Activated CD4-positive, alpha-beta T cell treated with anti-CD3 and anti-CD28 coated beads, Interleukin-2, Interleukin-6, amounts not matched to agents 100 ng/mL and 50 ng/mL, durations not matched to agents 16 hours and 8 hours (primary cell): ENCODE results near the gene ATP9A.
"Not testable (repeated sequence)": the region's sequence is repeated elsewhere in the genome, so short reads cannot be mapped to it uniquely, and the experiment has no call there.

Source experiments
- DNase-seq: peaks from one replicate; pipeline ENCODE4 v3.0.0-alpha.2; 2020

Gene ATP9A

DNA sequence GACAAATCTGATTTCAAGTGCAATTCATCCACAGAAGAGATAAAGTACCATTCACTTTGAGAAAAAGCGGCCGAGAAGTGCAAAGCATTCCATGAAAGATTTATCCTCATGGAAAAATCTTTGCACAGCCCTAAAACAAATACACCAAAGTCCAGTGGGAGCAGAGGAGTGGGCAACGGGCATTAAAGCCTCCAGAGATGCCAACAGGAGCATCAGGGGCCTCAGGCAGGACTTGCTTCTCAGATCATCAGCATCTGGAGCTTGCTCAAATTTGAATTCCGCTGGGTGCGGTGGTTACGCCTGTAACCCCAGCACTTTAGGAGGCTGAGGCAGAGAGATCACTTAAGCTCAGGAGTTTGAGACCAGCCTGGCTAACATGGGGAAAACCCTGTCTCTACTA is 115.0 kb downstream of the ATP9A start:
- no peak for DNase-seq

DNA sequence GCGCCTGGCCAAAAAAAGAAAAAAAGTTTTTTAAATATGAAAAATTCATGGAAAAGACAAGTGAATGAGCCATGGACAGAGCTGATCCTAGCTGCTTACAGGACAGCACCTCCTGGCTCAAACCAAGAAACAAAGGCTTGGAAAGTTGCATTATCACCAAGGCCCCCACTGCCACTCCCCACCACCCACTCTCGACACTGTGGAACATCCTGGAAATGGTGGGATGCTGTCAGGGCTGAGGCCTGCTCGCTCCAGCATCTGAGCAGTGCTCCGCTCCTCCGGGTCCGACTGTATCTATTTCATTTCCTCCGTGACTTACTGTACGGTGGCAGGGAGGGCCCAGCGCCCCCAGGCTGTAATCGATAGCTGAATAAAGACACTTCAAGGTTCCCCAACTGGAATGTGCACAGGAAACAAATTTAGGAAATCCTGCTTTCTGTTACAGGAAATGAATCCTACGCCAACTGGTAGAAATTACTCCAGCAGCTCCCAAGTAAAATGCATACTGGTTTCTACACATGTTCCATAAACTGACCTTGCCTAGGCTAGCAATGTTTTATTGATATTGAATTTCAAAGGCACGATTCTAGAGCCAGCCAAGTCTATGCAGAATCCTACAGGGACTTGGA is 116.2 kb downstream of the ATP9A start:
- DNase-seq = no peak

DNA sequence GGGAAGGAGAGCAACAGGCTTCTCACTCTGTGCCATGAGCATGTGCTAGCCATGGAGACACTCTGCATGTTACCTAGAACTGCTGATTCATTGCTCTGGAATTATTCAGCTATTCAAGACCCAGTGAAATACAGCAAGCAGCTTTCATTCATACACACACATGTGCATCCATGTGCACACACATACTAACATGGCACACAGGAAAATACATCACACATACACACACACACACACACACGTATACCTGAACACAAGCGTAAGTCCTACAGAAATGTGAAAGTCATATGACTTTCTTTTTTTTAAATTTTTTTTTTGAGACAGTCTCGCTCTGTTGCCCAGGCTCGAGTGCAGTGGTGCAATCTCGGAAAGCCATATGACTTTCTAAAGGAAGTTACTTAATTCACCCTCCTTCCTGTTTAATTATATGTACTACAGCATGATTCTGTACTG is 117.5 kb downstream of the ATP9A start:
- DNase-seq = no peak

DNA sequence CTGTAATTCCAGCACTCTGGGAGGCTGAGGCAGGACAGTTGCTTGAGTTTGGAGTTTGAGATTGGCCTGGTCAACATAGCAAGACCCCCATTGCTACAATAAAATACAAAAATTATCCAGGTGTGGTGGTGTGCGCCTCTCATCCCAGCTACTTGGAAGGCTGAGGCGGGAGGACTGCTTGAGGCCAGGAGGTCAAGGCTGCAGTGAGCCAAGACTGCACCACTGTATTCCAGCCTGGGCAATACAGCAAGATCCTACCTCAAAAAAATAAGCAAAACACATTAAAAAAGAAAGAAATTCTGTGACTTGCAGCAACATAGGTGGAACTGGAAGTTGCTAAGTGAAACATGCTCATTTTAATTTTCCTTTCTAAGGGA is 119.6 kb downstream of the ATP9A start:
- no peak for DNase-seq

DNA sequence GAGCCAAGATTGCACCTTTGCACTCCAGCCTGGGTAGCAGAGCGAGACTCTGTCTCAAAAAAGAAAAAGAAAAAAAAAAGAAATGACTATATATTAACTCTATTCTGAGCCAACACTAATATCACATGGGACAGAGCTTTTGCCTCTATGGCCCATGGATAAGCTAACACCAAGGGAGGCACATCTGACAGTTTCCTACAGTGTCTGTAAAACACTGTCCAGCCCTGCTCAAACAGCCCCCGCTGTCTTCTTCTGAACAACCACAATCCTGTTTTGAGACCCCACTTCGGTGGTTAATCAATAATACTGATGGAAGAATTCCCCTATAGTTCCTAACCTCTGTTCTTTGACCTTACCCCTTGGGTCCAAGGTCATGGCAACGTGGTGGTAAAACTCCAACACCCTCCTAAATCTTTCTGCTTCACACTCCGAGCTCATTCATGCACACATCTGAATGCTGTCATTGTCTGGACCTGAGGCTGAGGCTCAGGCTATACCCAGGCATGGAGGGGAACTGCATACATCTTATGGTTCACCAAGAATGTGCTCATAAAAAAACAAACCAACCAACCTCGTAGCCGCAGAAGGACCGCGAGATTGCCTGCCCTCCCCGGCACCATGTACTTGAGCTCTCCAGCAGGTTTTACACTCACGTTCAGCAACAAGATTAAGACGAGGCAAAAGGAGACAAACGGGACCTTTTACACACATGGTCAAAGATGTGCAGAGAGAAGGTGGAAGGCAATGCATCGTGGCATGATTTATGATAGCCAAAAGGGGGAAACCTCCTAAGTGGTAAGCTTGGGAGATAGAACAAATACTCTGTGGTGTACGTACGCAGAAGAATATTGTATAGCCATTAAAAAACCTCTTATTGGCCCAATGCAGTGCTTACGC is 120.3 kb downstream of the ATP9A start:
- no peak for DNase-seq

DNA sequence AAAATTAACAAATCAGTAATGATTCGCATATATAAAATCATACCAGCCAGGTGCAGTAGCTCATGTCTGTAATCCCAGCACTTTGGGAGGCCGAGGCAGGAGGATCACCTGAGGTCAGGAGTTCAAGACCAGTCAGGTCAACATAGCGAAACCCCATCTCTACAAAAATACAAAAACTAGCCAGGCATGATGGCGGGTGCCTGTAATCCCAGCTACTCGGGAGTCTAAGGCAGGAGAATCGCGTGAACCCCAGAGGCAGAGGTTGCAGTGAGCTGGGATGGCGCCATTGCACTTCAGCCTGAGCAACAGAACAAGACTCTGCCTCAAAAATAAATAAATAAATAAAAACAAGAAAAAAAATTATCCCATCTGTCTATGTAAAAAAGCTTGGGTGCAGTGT is 124.4 kb downstream of the ATP9A start:
- not testable (repeated sequence) for DNase-seq

DNA sequence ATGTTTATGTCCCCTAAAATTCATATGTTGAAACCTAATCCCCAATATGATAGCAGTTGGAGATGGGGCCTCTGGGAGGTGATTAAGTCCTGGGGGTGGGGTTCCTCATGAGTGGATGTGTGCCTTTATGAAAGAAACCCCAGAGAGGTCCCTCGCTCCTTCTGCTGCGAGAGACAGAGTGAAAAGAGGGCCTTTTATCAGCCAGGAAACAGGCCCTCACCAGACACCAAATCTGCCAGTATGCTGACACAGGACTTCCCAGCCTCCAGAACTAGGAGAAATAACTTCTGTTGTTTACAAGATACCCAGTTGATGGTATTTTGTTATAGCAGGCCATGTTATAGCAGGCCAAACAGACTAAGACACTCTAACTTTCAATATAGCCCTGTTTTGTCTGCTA is 124.8 kb downstream of the ATP9A start:
- DNase-seq = no peak

DNA sequence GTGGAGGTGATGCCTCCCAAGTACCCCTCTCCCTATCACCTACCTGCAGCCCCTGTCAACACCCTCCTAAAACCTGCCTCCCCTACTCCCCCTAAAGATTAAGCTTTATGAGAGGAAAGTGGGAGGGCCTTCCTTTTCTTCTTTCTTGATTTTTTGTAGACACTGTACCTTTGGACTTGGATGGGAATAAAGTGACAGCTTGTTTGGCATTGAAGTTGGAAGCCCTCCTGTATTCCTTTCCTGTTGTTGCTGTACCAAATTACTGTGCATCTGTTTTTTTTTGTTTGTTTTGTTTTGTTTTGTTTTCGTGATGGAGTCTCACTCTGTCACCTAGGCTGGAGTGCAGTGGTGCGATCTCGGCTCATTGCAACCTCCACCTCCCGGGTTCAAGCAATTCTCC is 126.3 kb downstream of the ATP9A start:
- no peak for DNase-seq

DNA sequence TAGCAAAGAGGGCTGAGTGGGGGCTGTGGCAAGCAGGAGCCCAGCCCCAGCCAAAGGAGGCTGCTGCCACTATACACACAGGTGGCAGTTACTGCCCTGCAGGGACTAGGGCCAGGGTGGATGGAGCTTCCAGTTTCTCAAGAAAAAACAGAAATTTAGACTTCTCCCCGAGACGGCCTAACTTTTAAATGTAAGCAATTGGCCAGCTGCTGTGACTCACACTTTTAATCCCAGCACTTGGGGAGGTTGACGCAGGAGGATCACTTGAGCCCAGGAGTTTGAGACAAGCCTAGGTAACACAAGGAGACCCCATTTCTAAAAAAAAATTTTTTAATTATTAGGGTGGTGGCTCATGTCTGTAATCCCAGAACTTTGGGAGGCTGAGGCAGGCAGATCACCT is 127.4 kb downstream of the ATP9A start:
- DNase-seq = no peak

DNA sequence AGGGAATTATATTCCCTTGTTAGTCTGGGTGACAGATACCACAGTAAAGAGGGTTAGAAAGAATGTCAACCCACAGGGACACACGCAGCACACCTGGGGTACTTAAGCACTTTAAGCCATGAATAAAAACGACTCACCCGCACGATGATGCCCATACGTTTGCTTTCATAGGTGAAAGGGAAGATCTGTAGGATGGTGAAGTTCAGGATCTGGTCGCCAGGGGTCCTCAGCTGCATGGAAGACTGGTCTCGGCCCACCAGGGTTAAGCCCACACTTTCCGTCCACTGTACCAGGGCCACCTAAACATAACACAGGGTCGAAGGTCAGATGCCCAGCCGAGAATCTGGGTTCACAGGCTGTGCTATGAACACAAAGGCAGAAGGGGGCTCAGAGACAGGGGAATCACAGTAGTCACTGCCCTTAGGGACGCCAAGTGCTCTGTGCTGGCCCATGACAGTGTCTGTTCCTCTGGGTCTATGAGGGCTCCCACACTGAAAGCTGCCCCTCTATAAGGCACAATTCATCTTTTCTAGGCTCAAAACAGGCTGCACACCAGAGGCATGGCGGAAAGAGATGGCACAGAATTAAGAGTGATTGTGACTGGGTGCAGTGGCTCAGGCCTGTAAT is 128.9 kb downstream of the ATP9A start:
- peak; percentile 74 for DNase-seq

DNA sequence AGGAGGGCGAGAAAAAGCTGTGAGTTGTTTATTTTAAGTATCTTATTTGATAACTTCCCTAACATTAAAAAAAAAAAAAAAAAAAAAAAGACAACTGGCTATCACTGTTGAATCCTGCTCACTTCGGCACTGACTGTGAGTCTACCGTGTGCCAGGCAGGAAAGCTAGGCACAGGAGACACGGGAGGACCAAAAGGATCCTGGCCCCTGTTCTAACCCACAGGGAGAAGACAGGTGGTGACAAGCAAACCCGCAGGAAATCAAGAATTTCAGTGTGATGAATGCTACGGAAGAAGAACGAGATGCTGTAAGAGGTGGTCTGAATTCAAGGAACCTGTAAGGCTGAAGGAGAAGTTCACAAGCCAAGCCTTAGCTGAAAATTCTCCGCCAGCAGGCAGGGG is 130.9 kb downstream of the ATP9A start:
- DNase-seq = no peak

DNA sequence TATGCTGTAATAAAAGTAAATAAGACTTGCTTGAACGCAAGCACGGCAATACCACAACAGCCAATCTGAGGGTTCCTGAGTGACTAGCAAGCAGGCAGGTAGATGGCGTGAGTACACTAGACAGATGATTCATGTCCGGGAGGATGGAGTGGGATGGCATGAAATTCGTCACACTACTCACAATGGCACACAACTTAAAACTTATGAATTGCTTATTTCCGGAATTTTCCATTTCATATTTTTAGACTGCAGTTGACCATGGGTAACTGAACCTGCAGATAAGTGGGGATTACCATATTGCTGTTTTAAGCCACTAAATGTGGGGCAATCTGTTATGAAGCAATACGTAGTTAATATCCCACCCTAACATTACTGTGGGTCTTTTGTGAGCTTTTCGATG is 132.1 kb downstream of the ATP9A start:
- DNase-seq = peak; percentile 71

DNA sequence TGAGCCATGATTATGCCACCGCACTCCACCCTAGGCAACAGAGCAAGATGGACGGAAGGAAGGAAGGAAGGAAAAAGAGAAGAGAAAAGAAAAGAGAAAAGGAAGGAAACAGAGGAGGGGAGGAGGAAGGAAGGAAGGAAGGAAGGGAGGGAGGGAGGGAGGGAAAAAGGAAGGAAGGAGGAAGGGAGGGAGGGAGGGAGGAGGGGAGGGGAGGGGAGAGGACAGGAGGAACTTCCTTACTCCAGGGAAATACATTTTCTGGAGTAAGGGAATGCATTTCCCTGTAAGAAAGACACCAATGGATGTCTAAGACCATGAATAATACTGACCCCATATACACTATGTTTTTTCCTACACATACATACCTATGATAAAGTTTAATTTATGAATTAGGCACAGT is 132.5 kb downstream of the ATP9A start:
- no peak for DNase-seq

DNA sequence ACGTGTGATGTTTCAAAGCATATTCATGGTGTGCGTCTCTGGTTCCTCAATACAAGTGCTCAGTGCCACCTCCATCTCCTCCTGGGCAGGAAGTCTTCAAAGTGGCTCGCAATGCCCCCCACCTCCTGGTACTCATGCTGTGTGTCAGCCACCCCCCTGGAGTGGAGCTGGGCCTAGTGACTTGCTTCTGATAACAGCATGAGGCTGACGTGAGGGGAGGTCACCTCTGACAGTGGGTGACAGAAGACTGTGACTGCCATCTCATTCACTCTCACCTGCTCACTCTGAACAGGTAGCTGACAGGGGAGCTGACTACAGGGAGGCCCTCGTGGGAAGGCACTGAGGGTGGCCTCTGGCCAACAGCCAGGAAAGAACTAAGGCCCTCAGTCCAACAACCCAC is 133.3 kb downstream of the ATP9A start:
- DNase-seq = no peak

DNA sequence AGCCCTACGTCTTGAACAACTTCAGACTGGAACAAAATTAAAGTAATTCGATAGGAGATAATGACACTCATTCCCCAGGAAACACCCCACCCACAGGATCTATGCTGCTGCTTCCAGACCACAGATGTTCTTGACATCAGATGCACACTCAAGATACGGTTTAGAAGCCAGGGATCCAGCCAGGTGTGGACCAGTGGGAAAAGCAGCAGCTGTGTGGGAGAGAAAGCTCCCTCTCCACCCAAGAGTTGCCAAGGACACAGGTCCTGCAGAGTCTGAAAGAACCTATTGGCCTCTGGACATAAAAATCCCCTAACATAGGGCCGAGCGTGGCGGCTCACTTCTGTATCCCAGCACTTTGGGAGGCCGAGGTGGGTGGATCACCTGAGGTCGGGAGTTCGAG is 133.9 kb downstream of the ATP9A start:
- DNase-seq = no peak

DNA sequence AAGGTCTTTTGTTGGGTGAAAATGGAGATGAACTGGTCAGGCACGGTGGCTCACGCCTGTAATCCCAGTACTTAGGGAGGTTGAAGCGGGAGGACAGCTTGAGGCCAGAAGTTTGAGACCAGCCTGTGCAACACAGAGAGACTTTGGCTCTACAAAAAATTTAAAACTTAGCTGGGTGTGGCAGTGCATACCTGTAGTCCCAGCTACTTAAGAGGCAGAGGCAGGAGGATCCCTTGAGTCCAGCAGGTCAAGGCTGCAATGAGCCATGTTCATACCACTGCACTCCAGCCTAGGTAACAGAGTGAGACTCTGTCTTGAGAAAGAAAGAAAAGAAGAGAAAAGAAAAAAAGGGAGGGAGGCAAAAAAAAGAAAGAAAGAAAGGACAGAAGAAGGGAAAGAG is 134.8 kb downstream of the ATP9A start:
- no peak for DNase-seq

DNA sequence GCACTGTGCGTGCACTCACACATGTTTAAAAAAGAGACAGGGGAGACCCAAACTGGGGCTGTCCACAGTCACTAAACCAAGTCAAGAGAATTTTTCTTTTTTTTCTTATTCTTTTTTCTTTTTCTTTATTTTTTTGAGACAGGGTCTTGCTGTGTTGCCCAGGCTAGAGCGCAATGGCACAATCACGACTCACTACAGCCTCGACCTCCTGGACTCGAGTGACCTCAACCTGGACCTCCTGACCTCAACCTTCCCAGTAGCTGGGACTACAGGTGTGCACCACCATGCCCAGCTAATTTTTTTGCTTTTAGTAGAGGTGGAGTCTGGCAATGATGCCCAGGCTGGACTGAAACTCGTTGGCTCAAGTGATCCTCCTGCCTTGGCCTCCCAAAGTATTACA is 136.2 kb downstream of the ATP9A start:
- DNase-seq = no peak

DNA sequence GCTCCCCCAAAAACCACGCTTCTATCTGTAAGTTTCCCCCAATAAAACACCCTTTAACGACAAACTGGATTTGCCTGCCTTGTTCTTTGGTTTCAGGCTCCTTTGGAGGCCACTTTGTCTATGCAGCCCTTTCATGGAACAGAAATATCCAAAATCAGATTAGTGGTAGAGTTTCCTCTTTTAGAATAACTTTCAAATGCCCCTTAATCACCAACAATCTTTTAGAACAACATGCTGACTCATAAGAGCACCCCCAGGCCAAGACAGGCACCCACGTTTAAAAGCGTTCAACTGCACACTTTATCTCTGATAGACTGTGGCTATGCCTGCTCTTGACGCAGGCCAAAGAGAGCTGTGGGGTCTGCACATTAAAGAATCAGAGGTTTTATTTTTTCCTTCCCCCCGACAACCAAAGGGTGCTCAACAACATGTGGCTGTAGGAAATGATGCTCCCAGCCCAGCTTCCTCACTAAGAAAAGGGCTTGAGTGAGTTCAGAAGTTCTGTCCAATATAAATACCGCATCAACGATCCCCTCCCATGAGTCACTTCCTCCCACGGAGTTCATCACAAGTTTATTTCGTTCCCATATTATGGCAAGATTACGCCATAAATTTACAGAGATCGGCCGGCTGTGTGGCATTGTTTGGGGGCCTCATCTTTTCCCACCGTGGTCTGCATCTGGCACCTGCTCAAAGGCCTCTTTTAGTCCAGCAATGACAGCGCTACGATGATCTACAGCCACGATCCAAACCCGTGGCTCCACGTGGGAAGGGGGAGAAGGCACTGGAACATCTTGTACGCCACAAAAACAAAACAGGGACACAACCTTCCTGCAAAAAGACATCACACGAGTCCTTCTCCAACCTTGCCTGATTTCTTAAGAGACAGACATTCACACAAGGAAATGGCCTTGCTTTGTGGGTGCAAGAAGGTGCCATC is 136.9 kb downstream of the ATP9A start:
- DNase-seq = peak; percentile 77

DNA sequence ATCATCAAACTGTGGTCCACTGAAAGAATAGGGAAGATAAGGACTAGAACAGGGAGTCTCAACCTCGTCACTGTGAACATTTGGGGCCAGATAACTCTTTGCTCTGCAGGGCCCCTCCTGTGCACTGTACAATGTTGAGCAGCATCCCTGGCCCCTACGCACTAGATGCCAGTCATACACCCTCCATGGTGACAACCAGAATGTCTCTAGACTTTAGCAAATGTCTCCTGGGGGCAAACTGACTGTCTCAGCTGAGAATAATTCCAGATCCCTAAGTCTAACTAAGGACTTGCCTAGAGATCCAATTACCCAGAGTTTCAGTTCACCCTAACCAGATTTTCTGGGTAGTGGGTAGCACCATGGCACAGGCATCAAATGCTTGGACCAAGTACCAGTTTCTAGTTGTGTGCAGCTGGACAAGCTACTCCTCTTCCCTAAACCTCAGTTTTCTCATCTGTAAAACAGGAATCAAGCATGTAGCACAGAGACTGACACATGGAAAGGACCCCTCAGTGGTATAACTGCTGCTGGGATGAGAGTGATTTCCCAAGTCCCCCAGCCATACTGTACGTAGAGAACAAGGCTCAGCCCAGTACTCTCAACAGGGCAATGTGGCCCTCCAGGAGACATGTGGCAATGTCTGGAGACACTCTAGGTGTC is 138.7 kb downstream of the ATP9A start:
- DNase-seq = no peak

DNA sequence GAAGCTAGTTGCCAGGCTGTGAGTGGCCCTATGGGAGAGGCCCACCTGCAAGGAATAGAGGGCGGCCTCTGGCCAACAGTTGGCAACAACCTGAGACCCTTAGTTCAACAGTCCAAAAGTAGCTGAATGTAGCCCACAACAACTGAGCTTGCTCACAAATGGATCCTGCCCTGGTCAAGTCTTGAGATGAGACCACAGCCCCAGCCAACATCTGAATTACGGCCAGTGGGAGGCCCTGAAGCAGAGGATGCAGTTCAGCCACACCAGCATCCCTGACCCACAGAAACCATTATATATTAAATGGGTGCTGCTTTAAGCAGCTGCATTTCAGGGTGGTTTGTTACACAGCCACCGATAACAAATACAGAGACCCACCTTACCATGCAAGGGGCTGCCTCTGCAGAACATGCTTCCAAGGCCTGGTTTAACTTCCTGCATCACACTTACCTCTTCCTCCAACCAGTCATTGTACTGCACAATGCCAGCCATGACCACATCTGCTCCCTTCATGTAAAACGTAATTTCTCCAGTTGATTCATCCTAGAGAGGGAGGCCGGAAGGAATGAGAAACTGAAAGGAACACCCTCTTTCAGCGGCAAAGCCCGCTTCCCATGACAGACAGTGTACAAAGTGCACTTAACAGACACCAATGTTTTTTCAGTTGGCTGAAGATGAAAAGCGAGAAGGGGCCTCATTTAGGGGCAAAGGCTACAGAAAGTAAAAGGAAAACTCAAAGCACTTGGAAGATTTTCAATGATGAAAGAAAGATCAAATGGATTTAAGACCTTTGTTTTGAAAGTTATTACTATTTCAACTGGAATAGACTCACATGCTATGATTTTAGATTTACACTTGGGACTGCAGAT is 139.4 kb downstream of the ATP9A start:
- peak; percentile 80 for DNase-seq

DNA sequence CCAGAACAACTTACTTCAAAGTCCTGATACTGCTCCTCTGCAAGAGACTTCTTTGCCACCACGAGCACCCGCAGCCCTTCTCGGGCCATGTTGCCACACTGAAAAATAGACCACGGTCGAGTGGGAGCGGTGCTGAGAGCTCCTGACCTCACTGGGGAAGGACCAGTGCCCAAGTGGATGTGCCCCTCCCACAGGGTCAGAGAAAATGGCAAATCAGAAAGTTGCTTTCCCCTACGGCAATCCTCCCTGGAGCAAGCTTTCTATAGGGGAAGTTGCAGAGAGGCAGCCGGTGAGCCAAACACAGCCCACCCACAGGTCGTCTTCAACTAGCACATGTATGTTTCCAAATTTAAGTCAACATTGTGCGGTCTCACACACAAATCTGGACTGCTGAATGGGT is 140.6 kb downstream of the ATP9A start:
- DNase-seq = no peak
